BE2C (cell line): ENCODE results near the gene PPP2R5C.

Experiments used
- DNase-seq: peaks from one replicate; pipeline ENCODE4 v3.0.0-alpha.2; 2020
- H3K27me3 ChIP-seq: fragments of 250-450 bp; sonication (Bioruptor Pico); 2 replicates; pipeline ENCODE4 v1.5.1; 2020; ENCODE audit warnings: mild to moderate bottlenecking
- H3K36me3 ChIP-seq: fragments of 250-450 bp; sonication (Bioruptor Pico); 2 replicates; pipeline ENCODE4 v1.5.1; 2020; ENCODE audit warnings: mild to moderate bottlenecking
- H3K4me1 ChIP-seq: fragments of 250-450 bp; sonication (Bioruptor Pico); 2 replicates; pipeline ENCODE4 v1.5.1; 2020
- H3K4me3 ChIP-seq: 2 replicates; pipeline ENCODE4 v1.5.1; 2011; ENCODE audit warnings: low read depth, low read length
- H3K9me3 ChIP-seq: fragments of 250-450 bp; sonication (Bioruptor Pico); 2 replicates; pipeline ENCODE4 v1.5.1; 2020
- TF ChIP-seq, protein P1 (sequence below): IDR thresholded peaks from 2 replicates; pipeline ENCODE4 v1.5.1; 2012; ENCODE audit warnings: mild to moderate bottlenecking, low read depth, low read length

Gene PPP2R5C

DNA sequence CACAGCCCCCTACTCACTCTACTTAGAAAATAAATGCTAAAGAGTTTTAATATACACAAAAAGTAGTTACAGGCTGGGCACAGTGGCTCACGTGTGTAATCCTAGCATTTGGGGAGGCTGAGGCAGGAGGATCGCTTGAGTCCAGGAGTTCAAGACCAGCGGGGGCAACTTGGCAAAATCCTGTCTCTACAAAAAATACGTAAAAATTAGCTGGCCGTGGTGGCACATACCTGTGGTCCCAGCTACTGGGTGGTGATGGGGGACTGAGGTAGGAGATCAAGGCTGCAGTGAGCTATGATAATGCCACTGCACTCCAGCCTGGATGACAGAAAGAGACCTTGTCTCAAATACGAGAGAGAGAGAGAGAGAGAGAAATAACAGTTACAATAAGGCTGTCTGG is 193.0 kb downstream of the PPP2R5C start:
- Histone ChIP-seq H3K4me3 (no peak overlapping the region), H3K36me3 (no peaks in the 10 kb centered on the region), H3K4me1 (peaks cover 8% of the 10 kb centered on the region), H3K9me3 (no peaks in the 10 kb centered on the region), H3K27me3 (no peaks in the 10 kb centered on the region)
- no peak for DNase-seq
- TF ChIP-seq, protein P1, sequence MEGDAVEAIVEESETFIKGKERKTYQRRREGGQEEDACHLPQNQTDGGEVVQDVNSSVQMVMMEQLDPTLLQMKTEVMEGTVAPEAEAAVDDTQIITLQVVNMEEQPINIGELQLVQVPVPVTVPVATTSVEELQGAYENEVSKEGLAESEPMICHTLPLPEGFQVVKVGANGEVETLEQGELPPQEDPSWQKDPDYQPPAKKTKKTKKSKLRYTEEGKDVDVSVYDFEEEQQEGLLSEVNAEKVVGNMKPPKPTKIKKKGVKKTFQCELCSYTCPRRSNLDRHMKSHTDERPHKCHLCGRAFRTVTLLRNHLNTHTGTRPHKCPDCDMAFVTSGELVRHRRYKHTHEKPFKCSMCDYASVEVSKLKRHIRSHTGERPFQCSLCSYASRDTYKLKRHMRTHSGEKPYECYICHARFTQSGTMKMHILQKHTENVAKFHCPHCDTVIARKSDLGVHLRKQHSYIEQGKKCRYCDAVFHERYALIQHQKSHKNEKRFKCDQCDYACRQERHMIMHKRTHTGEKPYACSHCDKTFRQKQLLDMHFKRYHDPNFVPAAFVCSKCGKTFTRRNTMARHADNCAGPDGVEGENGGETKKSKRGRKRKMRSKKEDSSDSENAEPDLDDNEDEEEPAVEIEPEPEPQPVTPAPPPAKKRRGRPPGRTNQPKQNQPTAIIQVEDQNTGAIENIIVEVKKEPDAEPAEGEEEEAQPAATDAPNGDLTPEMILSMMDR = no peak

DNA sequence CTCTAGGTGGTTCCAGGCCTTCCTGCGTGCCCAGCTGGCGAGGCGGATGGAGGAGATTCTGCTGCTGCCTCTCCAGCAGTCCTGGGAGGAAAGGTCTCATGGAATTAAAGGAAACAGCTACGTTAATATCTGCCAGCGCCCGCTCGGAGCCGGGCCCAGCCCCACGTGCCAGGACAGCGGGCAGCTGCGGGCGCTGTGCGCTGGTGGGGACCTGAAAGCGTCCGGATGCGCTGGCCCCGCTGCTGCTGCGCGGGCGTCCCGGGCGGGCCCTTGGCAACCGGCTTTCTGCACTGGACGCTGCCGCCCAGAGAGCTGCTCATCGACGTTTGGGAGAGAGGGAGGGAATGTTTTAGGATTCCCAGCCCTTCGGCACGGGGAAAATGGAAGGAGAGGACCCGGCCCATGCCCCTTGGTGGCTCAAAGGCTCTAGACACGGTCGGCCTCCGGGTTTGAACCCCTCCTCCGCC is 194.2 kb downstream of the PPP2R5C start:
- H3K27me3 ChIP-seq = no peaks in the 10 kb centered on the region
- peaks cover 8% of the 10 kb centered on the region for H3K4me1 ChIP-seq
- H3K9me3 ChIP-seq = no peaks in the 10 kb centered on the region
- TF ChIP-seq, protein P1 = no peak
- H3K36me3 ChIP-seq = no peaks in the 10 kb centered on the region
- H3K4me3 ChIP-seq = no peak overlapping the region
- no peak for DNase-seq

DNA sequence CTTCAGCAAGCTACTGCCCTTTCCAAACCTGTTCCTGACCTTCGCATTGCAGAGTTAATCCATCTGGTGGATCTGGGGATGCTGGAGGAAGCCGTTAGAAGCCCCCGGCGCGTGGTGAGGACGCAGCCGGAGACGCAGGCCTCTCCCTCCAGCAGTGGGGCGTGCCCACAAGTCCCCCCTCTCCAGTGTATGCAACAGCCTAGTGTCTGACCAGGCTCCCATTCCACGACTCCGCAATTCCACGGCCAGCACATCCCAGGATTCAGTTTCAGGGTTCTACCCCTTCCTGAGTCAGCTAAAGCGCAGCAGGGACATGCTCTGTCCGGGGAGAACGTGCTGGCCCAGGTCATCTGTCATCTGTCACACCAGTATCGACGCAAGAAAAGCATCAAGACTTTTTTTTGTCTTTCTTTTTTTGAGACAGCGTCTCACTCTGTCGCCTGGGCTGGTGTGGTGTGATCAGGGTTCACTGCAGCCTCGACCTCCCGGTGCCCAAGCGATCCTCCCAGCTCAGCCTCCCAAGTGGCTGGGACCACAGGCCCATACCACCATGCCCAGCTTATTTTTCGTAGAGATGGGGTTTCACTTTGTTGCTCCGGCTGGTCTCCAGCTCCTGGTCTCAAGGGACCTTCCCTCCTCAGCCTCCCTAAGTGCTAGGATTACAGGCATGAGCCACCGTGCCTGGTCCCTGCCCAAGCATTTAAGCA is 194.8 kb downstream of the PPP2R5C start:
- Histone ChIP-seq H3K36me3 (no peaks in the 10 kb centered on the region), H3K4me1 (peaks cover 10% of the 10 kb centered on the region), H3K27me3 (no peaks in the 10 kb centered on the region), H3K4me3 (no peak overlapping the region), H3K9me3 (no peaks in the 10 kb centered on the region)
- DNase-seq = no peak
- TF ChIP-seq, protein P1 = no peak

DNA sequence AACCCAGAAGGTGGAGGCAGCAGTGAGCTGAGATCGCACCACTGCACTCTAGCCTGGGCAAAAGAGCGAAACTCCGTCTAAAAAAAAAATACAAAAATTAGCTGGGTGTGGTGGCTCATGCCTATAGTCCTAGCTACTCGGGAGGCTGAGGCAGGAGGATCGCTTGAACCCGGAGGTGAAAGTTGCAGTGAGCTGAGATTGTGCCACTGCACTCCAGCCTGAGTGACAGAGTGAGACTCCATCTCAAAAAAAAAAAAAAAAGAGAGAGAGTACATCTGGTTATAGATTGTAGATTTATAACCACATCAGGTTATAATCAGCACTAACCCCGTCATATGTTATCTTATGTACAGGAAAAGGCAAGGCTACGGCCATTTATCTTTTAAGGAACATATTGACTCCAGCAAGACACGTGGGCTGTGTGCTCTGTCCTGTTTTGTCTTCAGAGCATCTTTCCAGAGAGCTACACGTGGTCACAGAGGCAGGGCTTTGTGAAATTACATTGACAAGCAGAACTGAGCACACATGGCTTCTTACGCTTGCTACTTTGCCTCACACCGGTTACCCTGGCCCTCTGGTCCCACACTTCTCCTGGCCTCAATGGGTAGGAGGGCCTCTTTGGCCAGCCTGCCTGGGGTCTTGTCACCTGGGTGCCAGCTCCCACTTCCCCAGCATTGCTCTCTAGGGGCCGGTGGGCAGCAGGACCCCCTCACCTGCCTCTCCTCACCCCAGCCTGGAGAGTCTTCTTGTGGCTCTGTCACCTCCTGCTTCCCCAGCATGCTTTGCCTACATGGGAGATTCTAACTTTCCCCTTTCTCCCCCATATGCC is 196.1 kb downstream of the PPP2R5C start:
- TF ChIP-seq, protein P1 = no peak
- peaks cover 19% of the 10 kb centered on the region for H3K4me1 ChIP-seq
- H3K27me3 ChIP-seq = no peaks in the 10 kb centered on the region
- no peak overlapping the region for H3K4me3 ChIP-seq
- DNase-seq = no peak
- no peaks in the 10 kb centered on the region for H3K36me3 ChIP-seq
- H3K9me3 ChIP-seq = no peaks in the 10 kb centered on the region

DNA sequence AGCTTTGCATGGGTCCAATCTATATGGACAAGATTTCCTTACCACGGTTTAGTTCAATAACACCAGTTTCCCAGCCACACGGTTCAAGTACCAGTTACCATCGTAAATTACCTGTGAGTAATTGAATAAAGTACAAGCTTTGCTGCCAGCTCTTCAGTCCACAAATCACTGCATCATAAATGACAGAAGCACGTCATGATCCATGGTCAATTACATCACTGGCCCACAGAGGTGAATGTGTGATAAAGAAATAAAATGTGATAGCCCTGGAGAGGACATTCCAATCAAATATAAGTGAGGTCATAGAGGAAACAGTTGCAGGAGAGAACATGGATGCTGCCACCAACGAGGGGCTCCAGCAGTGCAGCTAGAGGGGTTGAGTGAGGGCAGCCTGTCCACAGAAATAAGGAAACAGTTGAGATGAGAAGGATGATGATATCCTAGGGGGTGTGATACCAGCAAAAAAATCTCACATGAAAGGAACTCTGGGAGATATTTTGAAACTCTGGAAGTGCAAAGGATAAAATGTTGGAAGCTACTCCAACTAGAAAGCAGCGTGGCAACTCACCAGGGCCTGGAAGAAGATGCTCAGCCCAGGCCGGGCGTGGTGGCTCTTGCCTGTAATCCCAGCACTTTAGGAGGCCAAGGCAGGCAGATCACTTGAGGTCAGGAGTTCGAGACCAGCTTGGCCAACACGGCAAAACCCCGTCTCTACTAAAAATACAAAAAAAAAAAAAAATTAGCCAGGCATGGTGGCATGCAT is 197.1 kb downstream of the PPP2R5C start:
- DNase-seq = no peak
- no peaks in the 10 kb centered on the region for H3K27me3 ChIP-seq
- no peaks in the 10 kb centered on the region for H3K36me3 ChIP-seq
- no peaks in the 10 kb centered on the region for H3K9me3 ChIP-seq
- H3K4me1 ChIP-seq = peaks cover 25% of the 10 kb centered on the region
- TF ChIP-seq, protein P1 = no peak
- H3K4me3 ChIP-seq = no peak overlapping the region
